Hepatocyte (in vitro differentiated cells): ENCODE results near the gene S100A5.

Source experiments
- CTCF ChIP-seq: fragments of 200-600 bp; sonication (generic); IDR thresholded peaks from 2 replicates; pipeline ENCODE4 v1.5.1; 2016; ENCODE audit warnings: antibody characterized with exemption, mild to moderate bottlenecking; ENCODE audit not compliant: poor library complexity
- EZH2 ChIP-seq: fragments of 200-600 bp; sonication (generic); IDR thresholded peaks from 2 replicates; pipeline ENCODE4 v1.6.1; 2016; ENCODE audit warnings: antibody characterized with exemption, mild to moderate bottlenecking, borderline replicate concordance
- EZH2phosphoT487 ChIP-seq: fragments of 200-600 bp; sonication (generic); IDR thresholded peaks from one replicate; pipeline ENCODE4 v1.6.1; 2018; ENCODE audit warnings: antibody characterized with exemption, mild to moderate bottlenecking, low read depth, moderate library complexity; ENCODE audit not compliant: unreplicated experiment, severe bottlenecking

GRCh38 chr1:153548722-153549688 lies 8.3 kb upstream of the S100A5 start, which contains the start of gene S100A3:
- TF ChIP-seq CTCF (no peak), EZH2phosphoT487 (no peak), EZH2 (no peak)
